Raji (cell line): ENCODE data around the gene EFNA3.

ENCODE experiments used
- POLR2A ChIP-seq: IDR thresholded peaks from 2 replicates; pipeline ENCODE4 v1.6.1; 2011; ENCODE audit warnings: low read depth, low read length, control low read depth; ENCODE audit not compliant: insufficient read depth

Gene EFNA3

GRCh38 chr1:155078469-155079209 is at the start of gene EFNA3:
Gene EFNA3, plus strand, starts transcription at chr1:155078837. Its CDS starts 105 bp downstream, at chr1:155078942.
- no peak for TF ChIP-seq POLR2A

GRCh38 chr1:155029513-155030242 is 49.0 kb upstream of the EFNA3 start:
- TF ChIP-seq POLR2A, result no peak

DNA sequence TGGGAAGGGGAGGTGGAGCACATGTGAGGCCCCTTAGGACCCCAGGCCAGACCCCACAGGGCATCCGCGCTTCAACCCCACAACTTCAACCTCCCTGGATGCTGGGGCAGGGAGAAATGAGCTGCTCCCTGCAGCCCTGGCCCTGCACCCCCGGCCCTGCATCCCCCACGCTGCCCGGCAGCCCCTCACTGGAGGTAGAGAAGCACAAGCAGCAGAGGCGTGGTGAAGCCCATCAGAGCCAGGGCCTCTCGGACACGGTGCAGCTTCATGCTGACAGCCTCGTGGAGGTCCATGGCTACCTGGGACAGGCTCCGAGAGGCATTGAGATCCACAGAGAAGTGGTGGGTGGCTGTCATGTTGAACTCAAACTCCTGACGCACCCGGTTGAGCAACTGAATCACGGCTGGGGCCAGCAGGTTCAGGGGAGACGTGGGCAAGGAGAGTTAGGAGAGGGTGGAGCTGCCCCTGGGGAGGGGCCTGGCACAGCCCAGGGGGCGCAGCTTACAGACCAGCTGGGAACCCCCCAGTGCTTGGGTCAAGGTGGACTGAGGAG is 48.3 kb upstream of the EFNA3 start:
- TF ChIP-seq POLR2A, result no peak

- no peak for TF ChIP-seq POLR2A
These were observed 47.7 kb upstream of the EFNA3 start for GRCh38 chr1:155030899-155031298.

DNA sequence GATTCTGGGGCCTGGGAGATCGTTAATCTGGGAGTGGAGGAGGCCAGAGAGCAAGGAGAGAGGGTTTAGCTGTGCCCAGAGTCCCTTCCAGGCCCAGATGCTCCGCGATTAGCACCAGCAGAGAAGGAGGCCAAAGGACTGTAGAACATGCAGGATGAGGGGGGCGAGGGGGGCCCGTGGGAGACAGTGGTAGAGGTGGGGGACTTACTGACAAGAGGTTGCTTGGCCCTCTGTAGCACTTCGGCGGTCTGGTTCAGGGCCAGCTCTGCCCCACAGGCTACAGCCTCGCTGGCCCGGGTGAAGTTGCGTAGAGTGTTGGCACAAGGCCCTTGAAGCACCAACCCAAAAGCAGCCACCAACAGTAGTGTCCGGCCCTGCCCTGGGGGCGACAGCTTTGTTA is 45.8 kb upstream of the EFNA3 start:
- no peak for TF ChIP-seq POLR2A

DNA sequence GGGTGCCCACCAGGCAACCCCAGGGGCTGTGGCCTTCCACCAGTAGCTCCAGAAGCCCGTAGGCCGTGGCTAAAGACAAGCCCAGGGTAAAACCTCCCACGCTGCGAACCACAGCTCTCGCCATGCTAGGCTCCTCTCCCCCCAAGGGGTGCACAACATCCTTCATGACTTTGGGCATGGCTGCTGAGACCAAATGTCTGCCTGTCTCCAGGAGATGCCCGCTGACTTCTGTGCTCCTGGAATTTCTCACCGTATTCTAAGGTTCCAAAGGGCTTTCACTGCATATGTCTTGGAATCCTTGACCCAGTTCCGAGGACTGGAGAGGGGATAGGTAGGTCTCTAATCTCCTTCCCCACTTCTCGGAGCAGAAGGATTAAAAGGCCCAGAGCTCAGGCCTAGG is 45.1 kb upstream of the EFNA3 start, which contains the start of the genes DCST1 and DCST2:
Gene DCST1 (plus strand): TSS at position 301 of the 400 bp plus-strand sequence. CDS start 213 bp downstream, outside the sequence.
Gene DCST2 (minus strand): TSS at position 258 of the 400 bp plus-strand sequence. CDS start 80 bp downstream, at position 178.
- no peak for TF ChIP-seq POLR2A

GRCh38 chr1:155034318-155035208 is 44.1 kb upstream of the EFNA3 start:
- TF ChIP-seq POLR2A, result no peak

DNA sequence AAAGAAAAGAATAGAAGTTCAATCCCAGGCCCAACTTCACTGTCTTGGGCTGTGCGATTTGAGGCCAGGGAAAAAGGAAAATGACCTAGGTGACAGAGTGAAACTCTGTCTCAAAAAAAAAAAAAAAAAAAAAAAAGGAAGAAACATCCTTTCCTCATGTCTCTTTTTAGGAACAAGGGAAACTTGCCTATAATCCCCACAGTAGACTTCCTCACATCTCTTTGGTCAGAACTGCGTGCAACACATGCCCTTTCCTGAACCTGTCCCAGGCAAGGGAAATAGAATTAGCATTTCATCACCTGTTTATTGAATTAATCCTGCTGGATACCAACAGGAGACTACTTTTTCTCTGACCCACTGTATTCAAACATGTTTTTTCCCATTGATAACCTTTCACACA is 42.7 kb upstream of the EFNA3 start:
- no peak for TF ChIP-seq POLR2A

DNA sequence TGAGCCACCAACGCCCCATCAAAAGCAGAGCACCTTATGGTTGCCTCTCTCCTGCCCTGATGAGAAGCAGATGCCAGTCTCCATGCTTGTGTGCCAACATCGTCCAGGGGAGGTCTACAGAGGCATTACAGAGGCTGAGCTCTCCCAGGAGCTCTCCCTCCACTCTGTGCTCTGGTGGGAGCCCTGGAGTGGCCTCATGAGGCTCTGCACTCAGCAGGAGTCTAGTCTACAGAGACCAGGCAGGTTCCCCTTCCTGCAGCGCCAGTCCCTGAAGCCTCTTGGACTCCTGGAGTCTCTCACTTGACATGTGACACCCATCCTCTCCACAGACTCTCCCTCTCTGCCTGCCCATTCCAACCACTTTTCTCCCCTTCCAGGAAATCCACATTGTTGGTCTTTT is 41.6 kb upstream of the EFNA3 start:
- TF ChIP-seq POLR2A, result no peak

DNA sequence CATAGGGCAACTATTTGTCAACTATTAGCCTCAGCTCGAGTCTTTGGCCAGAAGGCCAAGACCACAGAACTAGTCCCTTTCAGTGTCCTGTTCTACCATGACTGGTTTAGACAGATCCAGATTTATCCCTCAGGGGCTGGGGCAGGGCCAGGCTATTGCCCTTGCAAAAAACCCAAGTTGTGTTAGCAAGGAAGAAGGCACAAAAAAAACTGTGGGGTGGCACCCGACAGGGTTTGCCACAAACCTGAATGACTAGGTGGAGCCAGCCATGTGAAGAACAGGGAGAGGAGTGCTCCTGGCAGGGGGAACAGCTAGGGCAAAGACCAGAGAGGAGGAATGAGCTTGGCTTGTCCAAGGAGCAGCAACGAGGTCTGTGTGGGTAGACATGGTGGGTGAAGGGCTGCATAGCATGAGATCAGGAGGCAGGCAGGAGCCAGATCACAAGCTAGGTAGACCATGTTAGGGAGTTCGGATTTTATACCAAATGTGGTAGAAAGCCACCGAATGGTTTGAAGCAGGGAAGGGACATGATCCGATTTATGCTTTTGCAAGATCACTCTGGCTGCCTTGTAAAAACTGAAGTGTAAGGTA is 40.7 kb upstream of the EFNA3 start:
- TF ChIP-seq POLR2A, result no peak

DNA sequence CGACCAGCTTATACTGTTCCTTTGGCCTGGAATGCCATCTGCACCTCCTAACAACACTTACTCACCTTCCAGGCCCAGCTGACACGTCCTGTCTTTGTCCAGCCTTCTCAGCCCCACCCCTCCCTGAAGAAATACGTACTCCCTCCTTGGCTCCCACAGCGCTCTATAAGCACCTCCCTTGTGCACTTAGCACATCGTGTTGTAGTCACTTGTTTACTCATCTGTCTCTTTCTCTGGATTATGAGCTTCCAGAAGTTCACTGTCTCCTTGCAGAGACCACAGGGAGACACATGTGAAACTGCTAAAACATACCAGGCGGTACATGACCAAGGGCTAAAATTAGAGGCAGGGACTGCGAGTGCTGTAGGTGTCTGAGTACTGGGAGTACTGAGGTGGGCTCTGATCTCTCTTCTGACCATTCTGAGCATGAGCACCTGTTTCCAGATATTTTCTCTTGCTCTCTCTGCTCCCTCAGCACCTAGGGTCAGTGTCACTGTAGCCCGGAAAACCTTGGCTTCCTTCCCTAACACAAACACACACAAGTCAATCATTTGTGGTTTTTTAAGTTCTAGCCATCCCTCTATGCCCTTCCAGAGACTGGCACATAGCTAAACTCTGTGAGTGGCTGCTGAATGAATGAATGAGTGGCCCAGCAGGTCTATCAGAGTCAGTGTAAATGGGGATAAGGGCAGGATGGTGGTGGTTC is 39.9 kb upstream of the EFNA3 start:
- TF ChIP-seq POLR2A, result no peak

GRCh38 chr1:155039308-155039669 is 39.3 kb upstream of the EFNA3 start:
- no peak for TF ChIP-seq POLR2A

GRCh38 chr1:155040358-155041093 is 38.1 kb upstream of the EFNA3 start:
- TF ChIP-seq POLR2A, result no peak
